22Rv1 (cell line): Measurements from ENCODE around the gene CAVIN2.

Source experiments
- CTCF ChIP-seq: fragments of 450-650 bp; IDR thresholded peaks from 2 replicates; pipeline ENCODE4 v1.5.1; 2017; ENCODE audit warnings: mild to moderate bottlenecking
- ZFX ChIP-seq: fragments of 450-650 bp; IDR thresholded peaks from 2 replicates; pipeline ENCODE4 v1.6.1; 2017; ENCODE audit warnings: antibody characterized with exemption, borderline replicate concordance

GRCh38 chr2:191790737-191791136 is 56.2 kb downstream of the CAVIN2 start:
- no peak for TF ChIP-seq CTCF
- TF ChIP-seq ZFX: no peak
